A549 treated with AZD2906 at 1 μM for 4 hours (cell line): ENCODE data around the gene OR4K17. TPM values are rescaled to one million over a fixed set of nuclear protein-coding genes. Genes with fewer than 3 reads are reported as not detected.

Experiments
- total RNA-seq: library from RNA; stranded (reverse); fragments of 200-300 nt; extraction: Qiagen RNA extraction; gene quantifications from 5 replicates; pipeline ENCODE4 v1.2.3, GENCODE V29; 2022

The OR4K17 gene
- not detected in 5 replicates for total RNA-seq

GRCh38 chr14:20110438-20110837 is at the start of gene OR4K17:
OR4K17 (plus strand) TSS chr14:20110739; CDS start chr14:20117500, 6,761 bp downstream.

GRCh38 chr14:20138520-20138919 is 28.0 kb downstream of the OR4K17 start, which contains the start of gene OR4N5:
OR4N5 (plus strand) TSS chr14:20138820; CDS start chr14:20143736, 4,916 bp downstream.

Other genes with a start within 250 kb of the OR4K17 start
- not detected in 5 replicates for gene OR4K2, start 235.6 kb upstream of the OR4K17 start, total RNA-seq
- gene OR4K5, start 190.1 kb upstream of the OR4K17 start, total RNA-seq = not detected in 5 replicates
- gene OR4K1, start 179.8 kb upstream of the OR4K17 start, total RNA-seq = not detected in 5 replicates
- not detected in 5 replicates for gene OR4K15, start 135.1 kb upstream of the OR4K17 start, total RNA-seq
- not detected in 5 replicates for gene OR4Q2, start 108.6 kb upstream of the OR4K17 start, total RNA-seq
- gene OR4K14, start 91.4 kb upstream of the OR4K17 start, total RNA-seq = not detected in 5 replicates
- gene OR4K13, start 74.7 kb upstream of the OR4K17 start, total RNA-seq = not detected in 5 replicates
- not detected in 5 replicates for gene OR4L1, start 50.7 kb upstream of the OR4K17 start, total RNA-seq
- gene OR4N5, start 28.1 kb downstream of the OR4K17 start, total RNA-seq = not detected in 5 replicates
- not detected in 5 replicates for gene OR11G2, start 80.2 kb downstream of the OR4K17 start, total RNA-seq
- gene OR11H6, start 113.0 kb downstream of the OR4K17 start, total RNA-seq = not detected in 5 replicates
- not detected in 5 replicates for gene OR11H7, start 118.2 kb downstream of the OR4K17 start, total RNA-seq
- gene OR11H4, start 128.5 kb downstream of the OR4K17 start, total RNA-seq = not detected in 5 replicates
- gene TTC5, start 195.2 kb downstream of the OR4K17 start, total RNA-seq = 15.5 to 26.0 TPM (median 17.3 TPM) in 5 replicates
- gene CCNB1IP1, start 222.5 kb downstream of the OR4K17 start, total RNA-seq = 35.9 to 43.6 TPM (median 38.6 TPM) in 5 replicates
- 17.3 to 21.2 TPM (median 18.9 TPM) in 5 replicates for gene PARP2, start 232.9 kb downstream of the OR4K17 start, total RNA-seq